ENCODE results near the gene SAMD7. TPM values are rescaled to one million over a fixed set of nuclear protein-coding genes. Genes with fewer than 3 reads are reported as not detected.
A peak's percentile ranks its signal among the peaks of the same experiment; 100 is the strongest.

Gene SAMD7, protein sequence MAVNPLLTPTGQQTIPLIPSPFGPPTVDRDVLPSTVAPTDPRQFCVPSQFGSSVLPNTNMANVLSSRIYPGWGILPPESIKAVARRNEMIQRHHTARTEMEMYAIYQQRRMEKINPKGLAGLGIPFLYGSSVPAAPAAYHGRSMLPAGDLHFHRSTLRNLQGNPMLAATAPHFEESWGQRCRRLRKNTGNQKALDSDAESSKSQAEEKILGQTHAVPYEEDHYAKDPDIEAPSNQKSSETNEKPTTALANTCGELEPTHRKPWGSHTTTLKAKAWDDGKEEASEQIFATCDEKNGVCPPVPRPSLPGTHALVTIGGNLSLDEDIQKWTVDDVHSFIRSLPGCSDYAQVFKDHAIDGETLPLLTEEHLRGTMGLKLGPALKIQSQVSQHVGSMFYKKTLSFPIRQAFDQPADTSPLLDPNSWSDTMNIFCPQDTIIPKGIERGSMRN
- total RNA-seq (ENCODE audit: unreplicated experiment), result not detected
- long read RNA-seq, result 0 reads

DNA sequence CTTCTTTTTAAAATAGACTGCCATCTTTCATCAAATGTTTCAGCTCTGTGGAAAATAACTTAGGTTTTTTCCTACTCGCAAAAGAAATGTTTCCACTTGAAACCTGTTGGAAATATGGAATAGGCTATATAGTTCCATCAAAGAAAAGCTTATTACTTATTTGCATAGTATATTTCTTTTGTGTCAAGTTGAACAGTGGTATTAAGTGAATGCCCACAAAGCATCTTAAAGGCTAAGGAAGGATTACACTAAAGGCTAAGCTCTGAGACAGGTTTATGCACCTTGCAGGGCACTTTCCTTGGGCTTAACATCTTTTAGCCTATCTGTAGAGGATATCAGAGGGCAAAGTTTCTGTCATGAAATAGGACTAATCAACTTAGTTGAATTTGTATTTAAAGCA is at the start of gene SAMD7:
TSS of gene SAMD7 (plus strand) at position 301 of the 400 bp plus-strand sequence. CDS start 7,927 bp downstream, outside the sequence.
- TF ChIP-seq, protein P1, sequence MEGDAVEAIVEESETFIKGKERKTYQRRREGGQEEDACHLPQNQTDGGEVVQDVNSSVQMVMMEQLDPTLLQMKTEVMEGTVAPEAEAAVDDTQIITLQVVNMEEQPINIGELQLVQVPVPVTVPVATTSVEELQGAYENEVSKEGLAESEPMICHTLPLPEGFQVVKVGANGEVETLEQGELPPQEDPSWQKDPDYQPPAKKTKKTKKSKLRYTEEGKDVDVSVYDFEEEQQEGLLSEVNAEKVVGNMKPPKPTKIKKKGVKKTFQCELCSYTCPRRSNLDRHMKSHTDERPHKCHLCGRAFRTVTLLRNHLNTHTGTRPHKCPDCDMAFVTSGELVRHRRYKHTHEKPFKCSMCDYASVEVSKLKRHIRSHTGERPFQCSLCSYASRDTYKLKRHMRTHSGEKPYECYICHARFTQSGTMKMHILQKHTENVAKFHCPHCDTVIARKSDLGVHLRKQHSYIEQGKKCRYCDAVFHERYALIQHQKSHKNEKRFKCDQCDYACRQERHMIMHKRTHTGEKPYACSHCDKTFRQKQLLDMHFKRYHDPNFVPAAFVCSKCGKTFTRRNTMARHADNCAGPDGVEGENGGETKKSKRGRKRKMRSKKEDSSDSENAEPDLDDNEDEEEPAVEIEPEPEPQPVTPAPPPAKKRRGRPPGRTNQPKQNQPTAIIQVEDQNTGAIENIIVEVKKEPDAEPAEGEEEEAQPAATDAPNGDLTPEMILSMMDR (IDR thresholded peaks at IDR 0.05; ENCODE audit: unreplicated experiment), result no peak

DNA sequence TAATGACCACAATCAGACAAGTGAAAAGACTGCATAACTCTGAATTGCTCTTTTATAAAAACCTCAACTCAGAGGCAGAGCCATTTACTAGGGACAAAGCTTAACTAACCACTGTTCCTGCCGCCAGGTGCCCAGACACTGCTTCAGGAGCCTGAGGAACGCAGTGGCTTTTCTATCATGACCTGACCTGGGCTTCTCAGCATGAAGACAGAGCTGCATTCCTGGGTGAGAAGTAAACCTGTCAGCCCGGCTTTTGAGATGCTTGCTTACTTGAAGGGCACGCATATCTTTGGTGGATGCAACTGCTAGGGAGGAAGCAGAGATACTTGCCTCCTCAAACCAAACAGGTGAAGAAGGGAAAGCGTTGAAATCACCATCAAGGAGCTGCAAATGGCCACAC is 49.5 kb upstream of the SAMD7 start:
- Mint-ChIP-seq H3K4me1 (ENCODE audit: unreplicated experiment) (peaks cover 4% of the 10 kb centered on the region), H3K27ac (ENCODE audit: unreplicated experiment) (no peak overlapping the region), H3K36me3 (ENCODE audit: low read depth, unreplicated experiment) (no peaks in the 10 kb centered on the region), H3K27me3 (ENCODE audit: unreplicated experiment) (peaks cover 4% of the 10 kb centered on the region), H3K9me3 (ENCODE audit: unreplicated experiment) (no peaks in the 10 kb centered on the region), H3K4me3 (ENCODE audit: unreplicated experiment) (no peak overlapping the region)
- TF ChIP-seq, protein P1 (IDR thresholded peaks at IDR 0.05; ENCODE audit: unreplicated experiment), result no peak
- DNase-seq (ENCODE audit: low spot score), result no peak

More for the DNA sequence above, at the start of gene SAMD7:
- DNase-seq (ENCODE audit: low spot score), result no peak
- H3K4me3 Mint-ChIP-seq (ENCODE audit: unreplicated experiment), result no peak within 1 kb of the TSS
- peaks cover 3% of the 10 kb centered on the region for H3K27me3 Mint-ChIP-seq (ENCODE audit: unreplicated experiment)
- peaks cover 4% of the 10 kb centered on the region for H3K4me1 Mint-ChIP-seq (ENCODE audit: unreplicated experiment)
- H3K27ac Mint-ChIP-seq (ENCODE audit: unreplicated experiment), result no peak within 1 kb of the TSS
- no peaks in the 10 kb centered on the region for H3K36me3 Mint-ChIP-seq (ENCODE audit: low read depth, unreplicated experiment)
- H3K9me3 Mint-ChIP-seq (ENCODE audit: unreplicated experiment), result no peaks in the 10 kb centered on the region

DNA sequence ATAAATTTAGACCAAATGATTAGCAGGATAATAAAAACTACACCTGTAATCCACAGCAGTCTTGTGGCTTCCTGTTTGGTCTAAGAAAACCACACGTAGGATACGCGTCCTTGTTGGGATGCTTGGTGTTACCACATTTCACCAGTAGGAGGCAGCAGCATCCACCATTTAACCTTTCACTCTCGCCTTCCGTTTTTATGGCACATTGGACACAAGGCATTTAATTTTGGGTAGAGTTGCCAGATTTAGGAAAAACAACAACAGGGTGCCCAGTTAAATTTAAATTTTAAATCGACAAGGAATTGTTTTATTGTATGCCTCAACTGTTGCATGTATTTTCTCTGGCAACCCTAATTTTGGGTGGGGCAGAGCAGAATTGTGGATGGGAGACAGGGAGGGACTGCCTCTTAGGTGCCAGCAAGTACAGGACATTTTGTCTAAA is 47.9 kb upstream of the SAMD7 start:
- peaks cover 6% of the 10 kb centered on the region for H3K27me3 Mint-ChIP-seq (ENCODE audit: unreplicated experiment)

DNA sequence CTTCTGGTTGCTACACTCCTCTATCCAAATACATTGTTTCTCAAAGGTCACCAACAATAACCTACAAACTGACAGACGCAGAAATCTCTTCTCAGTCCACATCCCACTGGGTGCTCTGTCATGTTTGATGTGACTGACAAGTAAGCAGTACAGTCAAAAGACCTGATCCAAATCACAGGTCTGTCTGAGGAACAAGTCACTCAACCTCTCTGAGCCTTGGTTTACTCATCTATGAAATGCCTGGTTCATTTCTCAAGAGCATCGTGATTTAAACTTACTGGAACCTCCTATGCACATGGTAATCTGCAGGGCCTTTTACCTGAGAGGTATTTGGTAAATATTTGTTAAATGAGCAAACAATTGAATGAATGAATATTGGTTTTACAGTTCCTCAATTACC is 47.1 kb upstream of the SAMD7 start:
- no peak for DNase-seq (ENCODE audit: low spot score)
- Mint-ChIP-seq H3K4me3 (ENCODE audit: unreplicated experiment) (no peak overlapping the region), H3K27me3 (ENCODE audit: unreplicated experiment) (peaks cover 6% of the 10 kb centered on the region), H3K36me3 (ENCODE audit: low read depth, unreplicated experiment) (no peaks in the 10 kb centered on the region), H3K27ac (ENCODE audit: unreplicated experiment) (peak overlapping the region; percentile 19), H3K4me1 (ENCODE audit: unreplicated experiment) (peaks cover 6% of the 10 kb centered on the region), H3K9me3 (ENCODE audit: unreplicated experiment) (no peaks in the 10 kb centered on the region)
- TF ChIP-seq, protein P1 (IDR thresholded peaks at IDR 0.05; ENCODE audit: unreplicated experiment), result no peak

More for the DNA sequence above, 47.9 kb upstream of the SAMD7 start:
- DNase-seq (ENCODE audit: low spot score), result peak; percentile 77
- no peak overlapping the region for H3K4me3 Mint-ChIP-seq (ENCODE audit: unreplicated experiment)
- no peak overlapping the region for H3K27ac Mint-ChIP-seq (ENCODE audit: unreplicated experiment)
- TF ChIP-seq, protein P1 (IDR thresholded peaks at IDR 0.05; ENCODE audit: unreplicated experiment), result peak; percentile 91
- H3K9me3 Mint-ChIP-seq (ENCODE audit: unreplicated experiment), result no peaks in the 10 kb centered on the region
- H3K36me3 Mint-ChIP-seq (ENCODE audit: low read depth, unreplicated experiment), result no peaks in the 10 kb centered on the region
- peaks cover 6% of the 10 kb centered on the region for H3K4me1 Mint-ChIP-seq (ENCODE audit: unreplicated experiment)
